GM12878 (cell line): Measurements from ENCODE around the gene GOLGA6L26.
"Not testable (repeated sequence)": the region's sequence is repeated elsewhere in the genome, so short reads cannot be mapped to it uniquely, and the experiment has no call there.

Experiments
- BHLHE40 ChIP-seq, 2 experiments: fragments of 450-650 bp in 1 of 2; IDR thresholded peaks; 2 replicates each; pipeline ENCODE4 v1.6.1; 2011 to 2017; ENCODE audit warnings: low read depth in 2 of 2, borderline replicate concordance in 1 of 2, improper control_type of control experiment in 1 of 2, low read length in 1 of 2, mild to moderate bottlenecking in 1 of 2
- EP300 ChIP-seq, 2 experiments: fragments of 150-350 bp in 1 of 2; IDR thresholded peaks; 2 replicates each; pipeline ENCODE4 v1.6.1; 2011 to 2012; ENCODE audit warnings: low read depth in 2 of 2, low read length in 2 of 2, borderline replicate concordance in 1 of 2, improper control_type of control experiment in 1 of 2, inconsistent platforms in 1 of 2; ENCODE audit not compliant: control insufficient read depth in 1 of 2
- EZH2 ChIP-seq: IDR thresholded peaks from 2 replicates; pipeline ENCODE4 v1.6.1; 2012; ENCODE audit warnings: low read depth, mild to moderate bottlenecking, control low read depth, inconsistent platforms, low read length, borderline replicate concordance; ENCODE audit not compliant: control insufficient read depth
- NBN ChIP-seq: fragments of 450-650 bp; IDR thresholded peaks from 2 replicates; pipeline ENCODE4 v1.6.1; 2016
- NFIC ChIP-seq: IDR thresholded peaks from 2 replicates; pipeline ENCODE4 v1.6.1; 2012; ENCODE audit warnings: low read depth, mild to moderate bottlenecking, inconsistent platforms, low read length, moderate library complexity
- RCOR1 ChIP-seq: conservative IDR thresholded peaks from 2 replicates; pipeline ENCODE4 v1.6.1; 2012; ENCODE audit warnings: low read depth, low read length, improper control_type of control experiment
- SIN3A ChIP-seq: IDR thresholded peaks from 2 replicates; pipeline ENCODE4 v1.6.1; 2012; ENCODE audit warnings: low read depth, low read length, improper control_type of control experiment
- SUZ12 ChIP-seq: fragments of 200-600 bp; sonication (generic); IDR thresholded peaks from one replicate; pipeline ENCODE4 v1.6.1; 2018; ENCODE audit warnings: antibody characterized with exemption, mild to moderate bottlenecking; ENCODE audit not compliant: unreplicated experiment
- TF ChIP-seq, protein P1 (sequence below), 3 experiments: IDR thresholded peaks in 2 of 3; conservative IDR thresholded peaks in 1 of 3; 2 replicates each; pipeline ENCODE4 v1.5.1; 2011; ENCODE audit warnings: low read depth in 3 of 3, low read length in 3 of 3, mild to moderate bottlenecking in 3 of 3, control low read depth in 2 of 3, moderate library complexity in 2 of 3, inconsistent platforms in 1 of 3, mixed read lengths in 1 of 3; ENCODE audit not compliant: control insufficient read depth in 2 of 3, insufficient read depth in 1 of 3; ENCODE audit errors: extremely low read depth in 1 of 3
- TF ChIP-seq, protein P2 (sequence below): IDR thresholded peaks from 2 replicates; pipeline ENCODE4 v1.6.1; 2012; ENCODE audit warnings: mild to moderate bottlenecking, low read depth, low read length
- TF ChIP-seq, protein P3 (sequence below): fragments of 450-650 bp; IDR thresholded peaks from 2 replicates; pipeline ENCODE4 v1.6.1; 2017; ENCODE audit warnings: antibody characterized with exemption, mild to moderate bottlenecking, moderate library complexity

DNA sequence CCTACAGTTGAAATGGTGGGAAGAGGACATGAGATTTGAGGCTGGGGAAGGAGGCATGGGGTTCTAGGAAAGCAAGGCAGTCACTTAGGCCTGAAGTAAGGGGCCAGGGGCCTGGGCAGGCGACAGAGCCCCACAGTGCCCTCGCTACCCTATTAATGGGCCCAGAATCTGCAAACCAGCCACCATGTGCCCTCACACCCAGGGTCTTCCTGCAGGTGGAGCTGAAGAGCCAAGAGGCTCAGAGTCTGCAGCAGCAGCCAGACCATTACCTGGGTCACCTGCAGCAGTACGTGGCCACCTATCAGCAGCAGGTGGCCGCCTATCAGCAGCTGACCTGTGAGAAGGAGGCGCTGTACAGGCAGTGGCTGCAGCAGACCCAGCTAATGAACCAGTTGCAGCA is 28.6 kb upstream of the GOLGA6L26 start:
- TF ChIP-seq EP300 (IDR thresholded peaks at IDR 0.05; ENCODE audit: borderline replicate concordance in 1 of 2, control insufficient read depth in 1 of 2, low read depth in 2 of 2, low read length in 2 of 2); NFIC; NBN; RCOR1; BHLHE40 (IDR thresholded peaks at IDR 0.05; ENCODE audit: borderline replicate concordance in 1 of 2, low read depth in 2 of 2, low read length in 1 of 2); SIN3A; SUZ12; EZH2: not testable (repeated sequence)
- TF ChIP-seq, protein P1, sequence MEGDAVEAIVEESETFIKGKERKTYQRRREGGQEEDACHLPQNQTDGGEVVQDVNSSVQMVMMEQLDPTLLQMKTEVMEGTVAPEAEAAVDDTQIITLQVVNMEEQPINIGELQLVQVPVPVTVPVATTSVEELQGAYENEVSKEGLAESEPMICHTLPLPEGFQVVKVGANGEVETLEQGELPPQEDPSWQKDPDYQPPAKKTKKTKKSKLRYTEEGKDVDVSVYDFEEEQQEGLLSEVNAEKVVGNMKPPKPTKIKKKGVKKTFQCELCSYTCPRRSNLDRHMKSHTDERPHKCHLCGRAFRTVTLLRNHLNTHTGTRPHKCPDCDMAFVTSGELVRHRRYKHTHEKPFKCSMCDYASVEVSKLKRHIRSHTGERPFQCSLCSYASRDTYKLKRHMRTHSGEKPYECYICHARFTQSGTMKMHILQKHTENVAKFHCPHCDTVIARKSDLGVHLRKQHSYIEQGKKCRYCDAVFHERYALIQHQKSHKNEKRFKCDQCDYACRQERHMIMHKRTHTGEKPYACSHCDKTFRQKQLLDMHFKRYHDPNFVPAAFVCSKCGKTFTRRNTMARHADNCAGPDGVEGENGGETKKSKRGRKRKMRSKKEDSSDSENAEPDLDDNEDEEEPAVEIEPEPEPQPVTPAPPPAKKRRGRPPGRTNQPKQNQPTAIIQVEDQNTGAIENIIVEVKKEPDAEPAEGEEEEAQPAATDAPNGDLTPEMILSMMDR (IDR thresholded peaks at IDR 0.05 in 2 of 3, conservative IDR thresholded peaks at IDR 0.05 in 1 of 3; ENCODE audit: control insufficient read depth in 2 of 3, extremely low read depth in 1 of 3, insufficient read depth in 1 of 3, low read depth in 3 of 3, low read length in 3 of 3), result not testable (repeated sequence)
- TF ChIP-seq, protein P2, sequence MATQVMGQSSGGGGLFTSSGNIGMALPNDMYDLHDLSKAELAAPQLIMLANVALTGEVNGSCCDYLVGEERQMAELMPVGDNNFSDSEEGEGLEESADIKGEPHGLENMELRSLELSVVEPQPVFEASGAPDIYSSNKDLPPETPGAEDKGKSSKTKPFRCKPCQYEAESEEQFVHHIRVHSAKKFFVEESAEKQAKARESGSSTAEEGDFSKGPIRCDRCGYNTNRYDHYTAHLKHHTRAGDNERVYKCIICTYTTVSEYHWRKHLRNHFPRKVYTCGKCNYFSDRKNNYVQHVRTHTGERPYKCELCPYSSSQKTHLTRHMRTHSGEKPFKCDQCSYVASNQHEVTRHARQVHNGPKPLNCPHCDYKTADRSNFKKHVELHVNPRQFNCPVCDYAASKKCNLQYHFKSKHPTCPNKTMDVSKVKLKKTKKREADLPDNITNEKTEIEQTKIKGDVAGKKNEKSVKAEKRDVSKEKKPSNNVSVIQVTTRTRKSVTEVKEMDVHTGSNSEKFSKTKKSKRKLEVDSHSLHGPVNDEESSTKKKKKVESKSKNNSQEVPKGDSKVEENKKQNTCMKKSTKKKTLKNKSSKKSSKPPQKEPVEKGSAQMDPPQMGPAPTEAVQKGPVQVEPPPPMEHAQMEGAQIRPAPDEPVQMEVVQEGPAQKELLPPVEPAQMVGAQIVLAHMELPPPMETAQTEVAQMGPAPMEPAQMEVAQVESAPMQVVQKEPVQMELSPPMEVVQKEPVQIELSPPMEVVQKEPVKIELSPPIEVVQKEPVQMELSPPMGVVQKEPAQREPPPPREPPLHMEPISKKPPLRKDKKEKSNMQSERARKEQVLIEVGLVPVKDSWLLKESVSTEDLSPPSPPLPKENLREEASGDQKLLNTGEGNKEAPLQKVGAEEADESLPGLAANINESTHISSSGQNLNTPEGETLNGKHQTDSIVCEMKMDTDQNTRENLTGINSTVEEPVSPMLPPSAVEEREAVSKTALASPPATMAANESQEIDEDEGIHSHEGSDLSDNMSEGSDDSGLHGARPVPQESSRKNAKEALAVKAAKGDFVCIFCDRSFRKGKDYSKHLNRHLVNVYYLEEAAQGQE, result not testable (repeated sequence)
- TF ChIP-seq, protein P3, sequence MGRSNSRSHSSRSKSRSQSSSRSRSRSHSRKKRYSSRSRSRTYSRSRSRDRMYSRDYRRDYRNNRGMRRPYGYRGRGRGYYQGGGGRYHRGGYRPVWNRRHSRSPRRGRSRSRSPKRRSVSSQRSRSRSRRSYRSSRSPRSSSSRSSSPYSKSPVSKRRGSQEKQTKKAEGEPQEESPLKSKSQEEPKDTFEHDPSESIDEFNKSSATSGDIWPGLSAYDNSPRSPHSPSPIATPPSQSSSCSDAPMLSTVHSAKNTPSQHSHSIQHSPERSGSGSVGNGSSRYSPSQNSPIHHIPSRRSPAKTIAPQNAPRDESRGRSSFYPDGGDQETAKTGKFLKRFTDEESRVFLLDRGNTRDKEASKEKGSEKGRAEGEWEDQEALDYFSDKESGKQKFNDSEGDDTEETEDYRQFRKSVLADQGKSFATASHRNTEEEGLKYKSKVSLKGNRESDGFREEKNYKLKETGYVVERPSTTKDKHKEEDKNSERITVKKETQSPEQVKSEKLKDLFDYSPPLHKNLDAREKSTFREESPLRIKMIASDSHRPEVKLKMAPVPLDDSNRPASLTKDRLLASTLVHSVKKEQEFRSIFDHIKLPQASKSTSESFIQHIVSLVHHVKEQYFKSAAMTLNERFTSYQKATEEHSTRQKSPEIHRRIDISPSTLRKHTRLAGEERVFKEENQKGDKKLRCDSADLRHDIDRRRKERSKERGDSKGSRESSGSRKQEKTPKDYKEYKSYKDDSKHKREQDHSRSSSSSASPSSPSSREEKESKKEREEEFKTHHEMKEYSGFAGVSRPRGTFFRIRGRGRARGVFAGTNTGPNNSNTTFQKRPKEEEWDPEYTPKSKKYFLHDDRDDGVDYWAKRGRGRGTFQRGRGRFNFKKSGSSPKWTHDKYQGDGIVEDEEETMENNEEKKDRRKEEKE, result not testable (repeated sequence)
